GM18502 (cell line): ENCODE data around the gene TMEM192.
A peak's percentile ranks its signal among the peaks of the same experiment; 100 is the strongest.
"Not testable (repeated sequence)": the region's sequence is repeated elsewhere in the genome, so short reads cannot be mapped to it uniquely, and the experiment has no call there.

Experiments used
- ATAC-seq: cut with Tn5 transposase; IDR thresholded peaks from one replicate; pipeline ENCODE4 v1.9.1; 2021; ENCODE audit warnings: mild to moderate bottlenecking; ENCODE audit not compliant: unreplicated experiment, poor library complexity

The TMEM192 gene

GRCh38 chr4:165112368-165113121 lies at the start of gene TMEM192:
TMEM192 (minus strand) TSS chr4:165112860; CDS start chr4:165112773, 87 bp downstream.
- ATAC-seq, result peak; percentile 97

- ATAC-seq, result no peak
Observed at GRCh38 chr4:165158762-165159161, 46.1 kb upstream of the TMEM192 start.

GRCh38 chr4:165156906-165157305 lies 44.2 kb upstream of the TMEM192 start:
- no peak for ATAC-seq

- no peak for ATAC-seq
Observed at GRCh38 chr4:165154482-165154881, 41.8 kb upstream of the TMEM192 start.

- ATAC-seq, result no peak
Observed at GRCh38 chr4:165152527-165152926, 39.9 kb upstream of the TMEM192 start.

- no peak for ATAC-seq
Observed at GRCh38 chr4:165151734-165152133, 39.1 kb upstream of the TMEM192 start.

- no peak for ATAC-seq
Observed at GRCh38 chr4:165150545-165150944, 37.9 kb upstream of the TMEM192 start.

- no peak for ATAC-seq
Observed at GRCh38 chr4:165138843-165139242, 26.2 kb upstream of the TMEM192 start.

- ATAC-seq, result no peak
Observed at GRCh38 chr4:165137205-165137604, 24.5 kb upstream of the TMEM192 start.

GRCh38 chr4:165136529-165136928 lies 23.9 kb upstream of the TMEM192 start:
- no peak for ATAC-seq

GRCh38 chr4:165133150-165133549 lies 20.5 kb upstream of the TMEM192 start:
- no peak for ATAC-seq

GRCh38 chr4:165131247-165131832 lies 18.7 kb upstream of the TMEM192 start:
- ATAC-seq, result peak; percentile 71

- ATAC-seq, result no peak
Observed at GRCh38 chr4:165129924-165130323, 17.3 kb upstream of the TMEM192 start.

GRCh38 chr4:165125869-165126499 lies 13.3 kb upstream of the TMEM192 start:
- not testable (repeated sequence) for ATAC-seq

GRCh38 chr4:165124488-165124887 lies 11.8 kb upstream of the TMEM192 start:
- no peak for ATAC-seq

- ATAC-seq, result peak; percentile 91
Observed at GRCh38 chr4:165118256-165118909, 5.7 kb upstream of the TMEM192 start.

GRCh38 chr4:165115301-165115700 lies 2.6 kb upstream of the TMEM192 start:
- no peak for ATAC-seq

- ATAC-seq, result no peak
Observed at GRCh38 chr4:165111906-165112367, 723 bp downstream of the TMEM192 start.

- ATAC-seq, result no peak
Observed at GRCh38 chr4:165106518-165106917, 6.1 kb downstream of the TMEM192 start.

- no peak for ATAC-seq
Observed at GRCh38 chr4:165101641-165102040, 11.0 kb downstream of the TMEM192 start.

GRCh38 chr4:165096776-165097175 lies 15.9 kb downstream of the TMEM192 start:
- ATAC-seq, result peak; percentile 55
